Heart right ventricle (tissue), 16 donors: ENCODE results near the gene EML1. TPM values are rescaled to one million over a fixed set of nuclear protein-coding genes. Genes with fewer than 3 reads are reported as not detected.

Experiments
- ATAC-seq, 8 donors: fragments of 200-7000 bp; cut with Tn5 transposase; one replicate each; pipeline ENCODE4 v1.9.1; 2020; ENCODE audit warnings: mild to moderate bottlenecking in 8 of 8, moderate library complexity in 8 of 8, moderate number of reproducible peaks in 1 of 8
- DNase-seq, 2 donors: peaks; one replicate each; pipeline ENCODE4 v3.0.0-alpha.2; 2020
- H3K27ac ChIP-seq, 10 donors: fragments of 200-600 bp; sonication (generic) in 2 of 10; one replicate each; pipeline versions ENCODE4 v1.5.0 to v1.8.0; 2020 to 2022; ENCODE audit warnings: mild to moderate bottlenecking in 3 of 10
- H3K27me3 ChIP-seq, 7 donors: fragments of 200-600 bp; one replicate each; pipeline ENCODE4 v1.8.0; 2021 to 2022; ENCODE audit warnings: mild to moderate bottlenecking in 2 of 7
- H3K36me3 ChIP-seq, 9 donors: fragments of 200-600 bp; sonication (generic) in 1 of 9; one replicate each; pipeline versions ENCODE4 v1.5.0 to v1.8.0; 2020 to 2022; ENCODE audit warnings: mild to moderate bottlenecking in 2 of 9
- H3K4me1 ChIP-seq, 9 donors: fragments of 200-600 bp; sonication (generic) in 1 of 9; one replicate each; pipeline versions ENCODE4 v1.5.0 to v1.8.0; 2020 to 2022; ENCODE audit warnings: mild to moderate bottlenecking in 4 of 9
- H3K4me3 ChIP-seq, 10 donors: fragments of 200-600 bp; sonication (generic) in 2 of 10; one replicate each; pipeline versions ENCODE4 v1.5.0 to v1.8.0; 2020 to 2022; ENCODE audit warnings: mild to moderate bottlenecking in 7 of 10, moderate library complexity in 2 of 10
- H3K9me3 ChIP-seq, 11 donors: fragments of 200-600 bp in 10 of 11; sonication (generic) in 2 of 11; one replicate each; pipeline versions ENCODE4 v1.5.0 to v1.8.0; 2013 to 2022; ENCODE audit warnings: mild to moderate bottlenecking in 2 of 11, control low read depth in 1 of 11, moderate library complexity in 1 of 11
- WGBS, 2 donors: extraction: QIAGEN DNeasy Blood & Tissue Kit; methylation state at CpG; one replicate each; pipeline ENCODE4 v1.1.7; 2013; ENCODE audit warnings: inconsistent platforms in 1 of 2; 5-methylcytosine and 5-hydroxymethylcytosine counted together
- intact Hi-C, 10 donors: fragments of 100-400 bp; cut with DNase I; formaldehyde crosslinking; loops; one replicate each; pipeline versions ENCODE4 v1.11.1 to v1.14.2; 2022
- polyA plus RNA-seq, 2 donors: library from polyadenylated mRNA; stranded (reverse); fragments of 200-250 nt; gene quantifications; one replicate each; pipeline ENCODE4 v1.2.3, GENCODE V29; 2013
- total RNA-seq, 10 donors: library from RNA; stranded (reverse); fragmentation: NEBNext Ultra II Directional in 3 of 10; extraction: Animal tissue kit (Norgen Biotek cat#: 25700) in 3 of 10; gene quantifications; one replicate each; pipeline versions ENCODE4 v1.2.1 to v1.2.4, GENCODE V29; 2021 to 2023
- TF ChIP-seq, protein P1 (sequence below), 9 donors: fragments of 200-600 bp; sonication (generic) in 2 of 9; IDR thresholded peaks; one replicate each; pipeline versions ENCODE4 v1.5.0 to v1.8.0; 2021 to 2022; ENCODE audit warnings: antibody characterized with exemption in 9 of 9, mild to moderate bottlenecking in 5 of 9, moderate library complexity in 1 of 9
- donor health status: Arrhythmogenic right ventricular cardiomyopathy.
- donor health status: ischemic (EF 13 %, LVEDD 7.1; RV severe dilation, severe dysfunction).
- donor health status: healthy with polysubstance abuse.
- donor health status: DM: no; HTN: yes; CAD: no.
- donor health status: DM: no; HTN: no; CAD: no.
- donor health status: ischemic (EF 25% LVEDD 6.9; RV normal size, moderate dysfunction).
- donor health status: ischemic (EF 25% LVEDD 5.7; RV mildly dilated, moderate dysfunction).
- donor health status: healthy.
- donor health status: DM: yes; HTN: yes; CAD: no.
- donor health status: Ischemic cardiomyopathy.
- donor health status: ischemic (EF 35%, LVEDD 5.7; RV mildly dilated, moderate dysfunction).
- donor health status: nonischemic (EF 11% LVEDD 7.7; RV severe dilation, severe dysfunction).
- donor health status: DM: yes; HTN: yes; CAD: no.
- donor health status: PGD.
- donor health status: ischemic (EF 29% LVEDD 5.4; RV normal size, mild dysfunction).
- donor health status: nonischemic (EF 23%, LVEDD 6.1; RV moderate dilation, normal function).

The EML1 gene
- total and polyA plus RNA-seq, 12 donors: 9.1 to 49.2 (median 33.8) TPM

- H3K4me3 ChIP-seq: no peak overlapping the region
- intact Hi-C loops: no loop called here
- peaks cover 0 to 11% (median 4%) of the 10 kb centered on the region in 9 donors for H3K4me1 ChIP-seq
- DNase-seq (no peak), ATAC-seq (no peak)
- no peaks in the 10 kb centered on the region for H3K27me3 ChIP-seq
- TF ChIP-seq, protein P1, sequence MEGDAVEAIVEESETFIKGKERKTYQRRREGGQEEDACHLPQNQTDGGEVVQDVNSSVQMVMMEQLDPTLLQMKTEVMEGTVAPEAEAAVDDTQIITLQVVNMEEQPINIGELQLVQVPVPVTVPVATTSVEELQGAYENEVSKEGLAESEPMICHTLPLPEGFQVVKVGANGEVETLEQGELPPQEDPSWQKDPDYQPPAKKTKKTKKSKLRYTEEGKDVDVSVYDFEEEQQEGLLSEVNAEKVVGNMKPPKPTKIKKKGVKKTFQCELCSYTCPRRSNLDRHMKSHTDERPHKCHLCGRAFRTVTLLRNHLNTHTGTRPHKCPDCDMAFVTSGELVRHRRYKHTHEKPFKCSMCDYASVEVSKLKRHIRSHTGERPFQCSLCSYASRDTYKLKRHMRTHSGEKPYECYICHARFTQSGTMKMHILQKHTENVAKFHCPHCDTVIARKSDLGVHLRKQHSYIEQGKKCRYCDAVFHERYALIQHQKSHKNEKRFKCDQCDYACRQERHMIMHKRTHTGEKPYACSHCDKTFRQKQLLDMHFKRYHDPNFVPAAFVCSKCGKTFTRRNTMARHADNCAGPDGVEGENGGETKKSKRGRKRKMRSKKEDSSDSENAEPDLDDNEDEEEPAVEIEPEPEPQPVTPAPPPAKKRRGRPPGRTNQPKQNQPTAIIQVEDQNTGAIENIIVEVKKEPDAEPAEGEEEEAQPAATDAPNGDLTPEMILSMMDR (IDR thresholded peaks at IDR 0.05): no peak
- no peaks in the 10 kb centered on the region for H3K36me3 ChIP-seq
- peaks cover 0 to 22% (median 8%) of the 10 kb centered on the region in 11 donors for H3K9me3 ChIP-seq
- 88 to 92% methylated on average over 1 of the region's 1 CpG for WGBS, 2 donors
- no peak overlapping the region for H3K27ac ChIP-seq
Measured at GRCh38 chr14:99779751-99780150, 13.5 kb upstream of the EML1 start.

- DNase-seq: no peak
- WGBS, 2 donors: 92 to 97% methylated on average over 9 of the region's 9 CpGs
- Histone ChIP-seq H3K4me3 (no peak overlapping the region), H3K27me3 (no peaks in the 10 kb centered on the region), H3K36me3 (no peaks in the 10 kb centered on the region), H3K4me1 (peaks cover 0 to 8% (median 4%) of the 10 kb centered on the region in 9 donors), H3K27ac (no peak overlapping the region), H3K9me3 (peaks cover 0 to 22% (median 8%) of the 10 kb centered on the region in 11 donors)
- ATAC-seq: no peak
- intact Hi-C loops: no loop called here
- TF ChIP-seq, protein P1 (IDR thresholded peaks at IDR 0.05): no peak
Measured at GRCh38 chr14:99780690-99781089, 12.5 kb upstream of the EML1 start.

GRCh38 chr14:99781091-99781490 lies 12.1 kb upstream of the EML1 start:
- intact Hi-C loops: no loop called here
- Histone ChIP-seq H3K9me3 (peaks cover 0 to 22% (median 8%) of the 10 kb centered on the region in 11 donors), H3K4me1 (peaks cover 0 to 11% (median 5%) of the 10 kb centered on the region in 9 donors), H3K27ac (no peak overlapping the region), H3K36me3 (no peaks in the 10 kb centered on the region), H3K27me3 (no peaks in the 10 kb centered on the region), H3K4me3 (no peak overlapping the region)
- ATAC-seq (peak in 1 of 8 donors; percentile 42), DNase-seq (no peak)
- 85 to 86% methylated on average over 6 of the region's 6 CpGs for WGBS, 2 donors
- TF ChIP-seq, protein P1 (IDR thresholded peaks at IDR 0.05): no peak

GRCh38 chr14:99781853-99782610 lies 11.2 kb upstream of the EML1 start:
- H3K4me3 ChIP-seq: no peak overlapping the region
- H3K36me3 ChIP-seq: no peaks in the 10 kb centered on the region
- ATAC-seq: no peak
- intact Hi-C loops: no loop called here
- peaks cover 0 to 22% (median 8%) of the 10 kb centered on the region in 11 donors for H3K9me3 ChIP-seq
- no peaks in the 10 kb centered on the region for H3K27me3 ChIP-seq
- no peak for DNase-seq
- TF ChIP-seq, protein P1 (IDR thresholded peaks at IDR 0.05): no peak
- H3K4me1 ChIP-seq: peaks cover 0 to 16% (median 10%) of the 10 kb centered on the region in 9 donors
- H3K27ac ChIP-seq: no peak overlapping the region
- WGBS, 2 donors: 87% methylated on average over 14 of the region's 14 CpGs
